ENCODE results near the gene GBGT1. TPM values are rescaled to one million over a fixed set of nuclear protein-coding genes. Genes with fewer than 3 reads are reported as not detected.

GBGT1 gene
- total and polyA plus RNA-seq, 9 of the 15 experiments (the other 6 are each of a cell fraction or from before 2014, with no cell fraction given), result 0.55 to 25.8 (median 13.7) TPM

- no peak for TF ChIP-seq E2F1 (CRISPR knock-in tag; IDR thresholded peaks at IDR 0.05)
- no peak for TF ChIP-seq KAT2B (IDR thresholded peaks at IDR 0.05; ENCODE audit: low read depth, low read length)
- TF ChIP-seq ELK3 (CRISPR knock-in tag; IDR thresholded peaks at IDR 0.05), result no peak
- TF ChIP-seq ARID4B (CRISPR knock-in tag; IDR thresholded peaks at IDR 0.05), result no peak
- no peak for TF ChIP-seq FOXJ2 (tag; IDR thresholded peaks at IDR 0.05)
- TF ChIP-seq MEF2A (IDR thresholded peaks at IDR 0.05; ENCODE audit: control insufficient read depth, low read depth, low read length), result no peak
- TF ChIP-seq SRSF3 (IDR thresholded peaks at IDR 0.05; ENCODE audit: insufficient read depth, low read length), result no peak
- TF ChIP-seq TEAD1 (CRISPR knock-in tag; IDR thresholded peaks at IDR 0.05), result no peak
- TF ChIP-seq E2F8 (IDR thresholded peaks at IDR 0.05; ENCODE audit: low read depth, partially characterized antibody), result no peak
- no peak for TF ChIP-seq MITF (IDR thresholded peaks at IDR 0.05)
- TF ChIP-seq NR3C1 (CRISPR knock-in tag; IDR thresholded peaks at IDR 0.05), result no peak
- no peak for TF ChIP-seq POLR2G (IDR thresholded peaks at IDR 0.05; ENCODE audit: low read depth, low read length)
- no peak for TF ChIP-seq ZNF561 (CRISPR knock-in tag; conservative IDR thresholded peaks at IDR 0.05)
- no peak for TF ChIP-seq CREB3 (tag; conservative IDR thresholded peaks at IDR 0.05; ENCODE audit: low read depth)
Observed at GRCh38 chr9:133121198-133121914, 42.4 kb downstream of the GBGT1 start, which contains the start of gene RALGDS (continued).

Measured in K562 (cell line).